PC-9 (cell line): ENCODE measurements around the gene CCNL2. TPM values are rescaled to one million over a fixed set of nuclear protein-coding genes. Genes with fewer than 3 reads are reported as not detected.

Source experiments
- BruUV-seq: library from RNA; stranded (reverse); fragments of 400-500 nt; replicated peaks from 2 replicates; lab custom pipeline; 2021; lab: Mats Ljungman, UMichigan
- CTCF ChIA-PET: fragments of 300-600 bp; sonication (Branson Sonifier 250); formaldehyde crosslinking; loops from one replicate; lab custom pipeline; 2022; ENCODE audit warnings: antibody characterized with exemption; lab: Charles Lee
- POLR2A ChIA-PET: fragments of 300-600 bp; sonication (Branson Sonifier 250); formaldehyde crosslinking; loops from one replicate; lab custom pipeline; 2022; ENCODE audit warnings: antibody characterized with exemption; ENCODE audit not compliant: unreplicated experiment; lab: Charles Lee
- DNase-seq, 2 experiments: peaks; one replicate each; pipeline versions ENCODE4 v3.0.0 to v3.0.0-alpha.2; 2015 to 2022; ENCODE audit warnings: mixed read lengths in 1 of 2
- H2AFZ ChIP-seq: fragments of 200-600 bp; sonication (generic); 2 replicates; pipeline ENCODE4 v1.8.1; 2017; ENCODE audit warnings: antibody characterized with exemption
- H3F3A ChIP-seq: fragments of 200-600 bp; sonication (generic); 2 replicates; pipeline ENCODE4 v1.8.1; 2017; ENCODE audit warnings: antibody characterized with exemption, mild to moderate bottlenecking, low read depth; ENCODE audit not compliant: insufficient read depth
- H3K27ac ChIP-seq: fragments of 200-600 bp; sonication (generic); 2 replicates; pipeline ENCODE4 v1.6.1; 2016; ENCODE audit warnings: mixed run types
- H3K27me3 ChIP-seq: fragments of 200-600 bp; sonication (generic); 2 replicates; pipeline ENCODE4 v1.6.1; 2016; ENCODE audit warnings: low read depth, mixed run types; ENCODE audit not compliant: insufficient read depth
- H3K36me3 ChIP-seq: fragments of 200-600 bp; sonication (generic); 2 replicates; pipeline ENCODE4 v1.6.1; 2016; ENCODE audit warnings: low read depth, mixed run types
- H3K4me1 ChIP-seq: fragments of 200-600 bp; sonication (generic); replicated peaks from 2 replicates; pipeline ENCODE4 v1.6.1; 2016; ENCODE audit warnings: mixed run types; ENCODE audit not compliant: insufficient read depth
- H3K4me2 ChIP-seq: fragments of 200-600 bp; sonication (generic); 2 replicates; pipeline ENCODE4 v1.6.1; 2017; ENCODE audit warnings: mixed run types
- H3K4me3 ChIP-seq: fragments of 200-600 bp; sonication (generic); 2 replicates; pipeline ENCODE4 v1.6.1; 2016; ENCODE audit warnings: mixed run types
- H3K79me2 ChIP-seq: fragments of 200-600 bp; sonication (generic); 2 replicates; pipeline ENCODE4 v1.6.1; 2017; ENCODE audit warnings: low read depth, mixed run types
- H3K9me2 ChIP-seq: fragments of 200-600 bp; sonication (generic); 2 replicates; pipeline ENCODE4 v1.8.1; 2017; ENCODE audit warnings: mild to moderate bottlenecking; ENCODE audit not compliant: insufficient read depth
- H3K9me3 ChIP-seq: fragments of 200-600 bp; sonication (generic); 2 replicates; pipeline ENCODE4 v1.8.1; 2016; ENCODE audit warnings: low read depth; ENCODE audit not compliant: insufficient read depth
- H4K20me1 ChIP-seq: fragments of 200-600 bp; sonication (generic); 2 replicates; pipeline ENCODE4 v1.8.1; 2017; ENCODE audit not compliant: insufficient read depth
- EZH2 ChIP-seq: fragments of 200-600 bp; sonication (generic); IDR thresholded peaks from 2 replicates; pipeline ENCODE4 v1.8.0; 2017; ENCODE audit warnings: antibody characterized with exemption, low read depth
- intact Hi-C: fragments of 100-400 bp; cut with micrococcal nuclease; formaldehyde crosslinking; loops from one replicate; pipeline ENCODE4 v1.10.0; 2022; ENCODE audit not compliant: unreplicated experiment
- total RNA-seq: library from RNA; stranded (reverse); gene quantifications from 2 replicates; pipeline ENCODE4 v1.2.3, GENCODE V29; 2021
- TF ChIP-seq, protein P1 (sequence below): fragments of 200-600 bp; sonication (generic); conservative IDR thresholded peaks from 2 replicates; pipeline ENCODE4 v1.6.1; 2017; ENCODE audit warnings: mixed run types, antibody characterized with exemption, mild to moderate bottlenecking, moderate library complexity

CCNL2 gene
- total RNA-seq, 1 experiment from 2014 or later: 162 TPM

DNA sequence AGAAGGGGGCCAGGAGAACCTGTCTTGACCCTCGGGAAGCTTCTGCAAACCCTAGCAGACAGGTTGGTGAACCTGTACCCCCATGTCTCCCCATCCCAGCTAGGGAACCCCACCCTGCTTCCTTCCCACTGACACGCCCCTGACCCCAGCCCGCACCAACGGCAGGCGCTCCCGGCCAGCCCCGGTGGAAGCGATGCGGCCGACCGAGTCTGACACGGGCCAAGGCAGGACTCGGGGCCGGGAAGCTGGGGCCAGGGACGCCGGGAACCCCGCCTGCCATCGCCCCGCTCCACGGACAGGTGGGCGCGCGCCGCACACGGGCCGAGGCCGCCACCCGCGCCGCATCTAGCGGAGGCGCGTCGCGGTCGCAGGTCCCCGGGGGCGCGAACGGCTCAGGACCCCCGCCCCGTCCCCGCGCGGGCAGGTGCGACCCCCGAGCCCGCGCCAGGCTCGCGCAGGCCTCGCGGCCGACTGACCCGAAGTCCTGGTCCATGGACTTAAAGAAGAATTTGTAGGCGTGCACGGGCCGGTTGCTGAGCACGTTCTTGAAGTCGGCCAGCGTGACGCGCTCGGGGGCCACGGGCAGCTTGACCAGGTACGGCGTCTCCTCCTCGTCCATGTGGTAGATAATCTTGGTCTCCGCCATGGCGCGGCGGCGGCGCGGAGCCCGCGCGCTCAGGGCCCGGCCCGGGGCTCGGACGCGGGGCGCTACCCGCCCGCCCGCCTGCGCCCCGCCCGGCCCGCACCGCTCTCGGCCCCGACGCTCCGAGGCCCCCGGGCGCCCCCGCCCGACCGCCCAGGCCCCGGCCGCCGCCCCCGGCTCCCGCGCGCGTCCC lies 50.5 kb downstream of the CCNL2 start:
- H3K4me3 ChIP-seq: peak overlapping the region; percentile 85
- H3K27me3 ChIP-seq: no peaks in the 10 kb centered on the region
- H4K20me1 ChIP-seq: no peaks in the 10 kb centered on the region
- intact Hi-C loops: loop anchor here (5.0 to 10.0 kb wide), 2 partner anchors 76 to 86 kb away; partner anchors contain the start of genes UBE2J2 and VWA1
- peaks cover 65% of the 10 kb centered on the region for H3F3A ChIP-seq
- no peaks in the 10 kb centered on the region for H3K9me2 ChIP-seq
- no peaks in the 10 kb centered on the region for H3K9me3 ChIP-seq
- H3K4me2 ChIP-seq: peak overlapping the region; percentile 93
- peak overlapping the region; percentile 56 for H3K27ac ChIP-seq
- peaks cover 49% of the 10 kb centered on the region for H3K79me2 ChIP-seq
- H2AFZ ChIP-seq: peak overlapping the region; percentile 16
- DNase-seq: no peak
- TF ChIP-seq, protein P1, sequence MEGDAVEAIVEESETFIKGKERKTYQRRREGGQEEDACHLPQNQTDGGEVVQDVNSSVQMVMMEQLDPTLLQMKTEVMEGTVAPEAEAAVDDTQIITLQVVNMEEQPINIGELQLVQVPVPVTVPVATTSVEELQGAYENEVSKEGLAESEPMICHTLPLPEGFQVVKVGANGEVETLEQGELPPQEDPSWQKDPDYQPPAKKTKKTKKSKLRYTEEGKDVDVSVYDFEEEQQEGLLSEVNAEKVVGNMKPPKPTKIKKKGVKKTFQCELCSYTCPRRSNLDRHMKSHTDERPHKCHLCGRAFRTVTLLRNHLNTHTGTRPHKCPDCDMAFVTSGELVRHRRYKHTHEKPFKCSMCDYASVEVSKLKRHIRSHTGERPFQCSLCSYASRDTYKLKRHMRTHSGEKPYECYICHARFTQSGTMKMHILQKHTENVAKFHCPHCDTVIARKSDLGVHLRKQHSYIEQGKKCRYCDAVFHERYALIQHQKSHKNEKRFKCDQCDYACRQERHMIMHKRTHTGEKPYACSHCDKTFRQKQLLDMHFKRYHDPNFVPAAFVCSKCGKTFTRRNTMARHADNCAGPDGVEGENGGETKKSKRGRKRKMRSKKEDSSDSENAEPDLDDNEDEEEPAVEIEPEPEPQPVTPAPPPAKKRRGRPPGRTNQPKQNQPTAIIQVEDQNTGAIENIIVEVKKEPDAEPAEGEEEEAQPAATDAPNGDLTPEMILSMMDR: no peak
- no peak for TF ChIP-seq EZH2
- peaks cover 41% of the 10 kb centered on the region for H3K4me1 ChIP-seq
- H3K36me3 ChIP-seq: no peaks in the 10 kb centered on the region
- ChIA-PET POLR2A (interaction anchor here (0.6 kb wide), 1 partner anchor 186 kb away, joined by 4 read pairs; no protein-coding TSS in a partner anchor), CTCF (interaction anchor here (0.6 to 1.0 kb wide), 2 partner anchors 27 to 479 kb away, joined by 4 read pairs; partner anchors contain the start of gene AURKAIP1)
- BruUV-seq: no TSS peak

DNA sequence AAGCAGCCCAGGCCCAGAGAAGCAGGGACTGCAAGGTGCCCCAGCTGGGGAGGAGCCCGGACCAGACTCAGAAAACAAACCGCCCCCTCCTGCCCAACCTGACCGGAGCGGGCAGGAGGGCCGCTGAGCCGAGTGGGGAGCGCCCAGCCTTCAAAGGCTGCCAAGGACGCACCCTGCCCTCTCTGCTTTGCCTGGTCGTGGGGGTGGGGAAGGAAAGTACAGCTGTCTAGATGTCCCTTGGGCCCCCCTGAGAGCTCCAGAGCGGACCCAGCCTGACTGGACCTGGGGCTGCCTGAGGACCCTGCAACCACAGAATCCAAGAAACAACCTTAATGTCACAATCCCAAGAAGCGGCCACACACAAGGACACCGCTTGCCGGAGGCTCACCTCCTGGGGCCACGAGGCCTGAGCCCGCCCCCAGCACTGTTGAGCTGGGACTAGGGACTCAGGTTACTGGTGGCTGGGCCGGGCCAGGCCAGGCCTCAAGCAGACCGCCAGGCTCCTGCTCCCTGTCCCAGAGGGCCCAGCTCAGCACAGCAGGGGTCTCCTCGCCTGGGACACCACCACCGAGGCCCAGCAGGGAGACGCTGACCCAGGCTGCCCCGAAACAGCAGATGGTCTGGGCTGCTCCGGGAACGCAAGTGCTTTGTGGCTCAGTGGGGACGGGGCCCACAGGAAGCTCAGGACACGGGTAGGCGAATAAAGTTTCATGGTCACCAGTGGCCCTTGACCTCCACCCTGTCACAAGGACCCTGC lies 51.3 kb downstream of the CCNL2 start:
- peak overlapping the region; percentile 16; the same call in 1 of the 2 replicates for H2AFZ ChIP-seq
- TF ChIP-seq EZH2: no peak
- TF ChIP-seq, protein P1: no peak
- POLR2A ChIA-PET: interaction anchor here (0.5 to 0.7 kb wide), 3 partner anchors 185 to 340 kb away, joined by 3 to 5 read pairs (median 4); no protein-coding TSS in a partner anchor

More for the DNA sequence above, 51.3 kb downstream of the CCNL2 start:
- Histone ChIP-seq H3K79me2 (peaks cover 57% of the 10 kb centered on the region), H3K27me3 (no peaks in the 10 kb centered on the region), H4K20me1 (no peaks in the 10 kb centered on the region), H3K4me3 (peak overlapping the region; percentile 85), H3K27ac (peak overlapping the region; percentile 56), H3F3A (peaks cover 62% of the 10 kb centered on the region), H3K4me1 (peaks cover 49% of the 10 kb centered on the region), H3K9me3 (no peaks in the 10 kb centered on the region), H3K9me2 (no peaks in the 10 kb centered on the region), H3K4me2 (peak overlapping the region; percentile 93), H3K36me3 (no peaks in the 10 kb centered on the region)
- CTCF ChIA-PET: interaction anchor here (0.6 to 1.0 kb wide), 4 partner anchors 27 to 478 kb away, joined by 3 to 5 read pairs (median 4); partner anchors contain the start of gene AURKAIP1
- TSS peak; percentile 11 for BruUV-seq
- intact Hi-C loops: loop anchor here (5.0 to 10.0 kb wide), 2 partner anchors 76 to 87 kb away; partner anchors contain the start of genes UBE2J2 and VWA1
- DNase-seq: peak; percentile 77 to 78
